ENCODE results near the gene PLPP4.
A peak's percentile ranks its signal among the peaks of the same experiment; 100 is the strongest.
"Not testable (repeated sequence)": the region's sequence is repeated elsewhere in the genome, so short reads cannot be mapped to it uniquely, and the experiment has no call there.

Gene PLPP4

DNA sequence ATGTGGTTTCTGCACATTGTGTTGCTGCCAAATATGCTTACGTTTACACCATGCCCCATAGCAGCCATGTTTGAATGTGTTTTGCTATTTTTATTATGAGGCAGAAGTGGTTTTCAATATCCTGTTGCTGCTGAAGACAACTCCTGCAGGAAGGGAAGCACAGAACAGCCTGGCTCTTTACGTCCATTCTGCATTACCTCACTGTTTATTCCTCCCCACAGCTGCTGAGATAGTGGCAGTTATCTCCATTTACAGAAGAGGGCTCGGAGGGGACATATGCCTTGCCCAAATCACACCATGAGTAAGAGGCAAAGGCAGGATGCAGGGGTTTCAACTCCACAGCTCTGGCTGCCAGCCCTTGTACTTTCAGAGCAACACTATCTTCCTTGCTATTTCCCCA lies 35.3 kb downstream of the PLPP4 start:
- no peak for DNase-seq

GRCh38 chr10:120493411-120494312 lies 36.6 kb downstream of the PLPP4 start:
- no peak for DNase-seq

GRCh38 chr10:120494313-120494710 lies 37.3 kb downstream of the PLPP4 start:
- DNase-seq: no peak

GRCh38 chr10:120495226-120496009 lies 38.4 kb downstream of the PLPP4 start:
- no peak for DNase-seq

DNA sequence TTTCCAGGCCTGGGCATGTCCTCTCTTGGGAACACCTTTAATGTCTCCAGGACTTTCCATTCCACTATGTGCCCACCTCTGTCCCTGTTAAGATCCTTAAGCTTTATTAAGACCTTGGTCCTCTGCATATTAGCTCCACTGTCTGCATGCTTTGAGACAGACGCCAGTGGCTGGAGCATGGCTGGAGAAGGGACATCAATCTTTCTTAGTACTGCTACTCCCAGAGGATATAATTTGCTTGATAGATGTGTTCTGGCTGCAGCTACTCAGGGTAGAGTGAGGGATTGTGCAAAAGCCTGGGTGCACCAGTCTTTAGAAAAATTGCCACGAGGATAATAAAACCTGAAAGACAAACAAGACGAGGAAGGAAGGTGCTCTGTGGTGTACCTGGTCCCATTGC lies 42.9 kb downstream of the PLPP4 start:
- no peak for DNase-seq

GRCh38 chr10:120503689-120504088 lies 46.7 kb downstream of the PLPP4 start:
- no peak for DNase-seq

- DNase-seq: not testable (repeated sequence)
These were observed 47.2 kb downstream of the PLPP4 start for GRCh38 chr10:120504227-120504626.

DNA sequence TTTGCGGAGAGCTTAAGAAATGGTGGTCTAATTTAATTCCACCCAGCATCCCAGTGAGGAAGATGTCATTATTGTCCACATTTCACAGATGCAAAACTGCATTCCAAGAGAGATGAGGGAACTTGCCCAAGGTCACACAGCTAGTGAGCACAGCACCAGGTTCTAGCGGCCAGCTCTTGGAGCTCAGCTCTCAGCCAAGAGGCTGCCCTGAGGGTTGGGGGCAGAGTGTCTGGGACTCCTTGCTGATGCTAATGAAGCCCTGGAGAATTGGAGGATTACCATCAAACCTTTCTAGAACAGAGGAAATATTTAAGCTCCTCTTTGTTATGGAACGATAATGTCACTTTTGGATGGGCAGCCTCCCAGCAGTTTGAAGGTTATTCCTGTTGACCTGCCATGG lies 48.0 kb downstream of the PLPP4 start:
- DNase-seq: no peak

GRCh38 chr10:120505866-120506265 lies 48.8 kb downstream of the PLPP4 start:
- DNase-seq: no peak

DNA sequence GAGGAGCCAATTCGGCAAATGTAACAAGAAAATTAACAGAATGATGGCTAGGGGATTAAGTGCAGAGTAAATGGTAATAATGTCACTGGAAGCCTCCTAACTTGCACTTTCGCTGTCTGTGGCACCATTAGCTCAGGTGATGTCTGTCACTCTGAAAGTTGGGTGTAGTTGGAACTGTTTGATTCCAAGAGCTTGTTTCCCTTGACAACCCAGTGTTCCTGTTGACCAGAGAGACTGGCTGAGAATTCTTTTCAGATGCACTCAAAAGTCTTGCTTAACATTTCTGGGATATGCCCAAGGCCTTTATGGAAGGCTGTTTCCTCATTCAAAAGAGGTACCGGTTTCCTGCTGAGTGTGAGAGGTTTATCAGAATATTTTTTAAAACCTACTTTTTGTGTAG lies 49.6 kb downstream of the PLPP4 start:
- no peak for DNase-seq

GRCh38 chr10:120507175-120507574 lies 50.1 kb downstream of the PLPP4 start:
- DNase-seq: no peak

- no peak for DNase-seq
These were observed 50.6 kb downstream of the PLPP4 start for GRCh38 chr10:120507651-120508050.

GRCh38 chr10:120508393-120508792 lies 51.4 kb downstream of the PLPP4 start:
- no peak for DNase-seq

- DNase-seq: no peak
These were observed 51.9 kb downstream of the PLPP4 start for GRCh38 chr10:120508966-120509365.

DNA sequence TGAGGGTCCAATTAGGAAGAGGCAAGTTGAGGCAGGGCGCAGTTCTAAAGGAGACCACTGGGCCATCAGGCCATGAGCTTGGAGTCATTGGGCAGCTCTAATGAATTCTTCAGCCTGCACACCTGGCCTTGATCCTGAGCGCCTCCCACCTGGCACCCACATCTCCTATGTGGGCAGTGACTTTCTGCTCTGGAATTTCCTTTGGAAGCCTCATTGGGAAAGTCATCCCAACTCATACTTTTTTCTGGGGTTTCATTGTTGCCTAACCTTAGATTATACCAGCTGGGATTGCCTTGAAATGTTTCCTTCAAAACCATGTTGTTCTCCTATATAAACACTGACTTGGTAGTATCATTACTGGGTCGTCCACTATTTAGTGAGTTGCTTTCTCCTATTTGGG lies 54.1 kb downstream of the PLPP4 start:
- DNase-seq: no peak

- DNase-seq: no peak
These were observed 56.3 kb downstream of the PLPP4 start for GRCh38 chr10:120513307-120513796.

DNA sequence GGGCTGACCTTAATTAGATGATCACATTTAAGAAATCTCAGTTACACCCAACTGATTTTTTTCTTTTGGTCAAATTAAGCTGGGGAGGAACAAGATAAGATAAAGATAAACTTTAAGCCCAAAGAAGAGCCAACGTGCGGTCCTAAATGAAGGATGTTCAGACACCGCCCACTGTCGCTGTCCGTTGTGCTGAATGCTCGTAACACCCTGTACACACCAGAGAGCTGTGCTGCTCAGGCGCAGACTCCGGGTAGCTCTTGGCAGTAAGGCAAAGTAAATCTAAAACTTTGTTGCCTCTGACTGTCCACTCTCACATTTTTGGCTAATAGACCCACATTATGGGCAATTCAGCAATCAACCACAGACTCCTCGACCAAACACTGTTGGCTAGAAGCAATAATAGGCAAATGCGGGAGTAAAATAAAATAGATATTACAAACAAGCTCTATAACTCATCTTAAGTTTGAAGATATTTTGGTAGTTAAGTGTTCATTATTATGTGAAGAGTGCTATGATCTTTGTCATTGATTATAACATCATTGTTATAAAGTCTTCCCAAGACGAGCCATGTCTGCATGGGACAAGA lies 57.1 kb downstream of the PLPP4 start:
- peak; percentile 40 for DNase-seq

DNA sequence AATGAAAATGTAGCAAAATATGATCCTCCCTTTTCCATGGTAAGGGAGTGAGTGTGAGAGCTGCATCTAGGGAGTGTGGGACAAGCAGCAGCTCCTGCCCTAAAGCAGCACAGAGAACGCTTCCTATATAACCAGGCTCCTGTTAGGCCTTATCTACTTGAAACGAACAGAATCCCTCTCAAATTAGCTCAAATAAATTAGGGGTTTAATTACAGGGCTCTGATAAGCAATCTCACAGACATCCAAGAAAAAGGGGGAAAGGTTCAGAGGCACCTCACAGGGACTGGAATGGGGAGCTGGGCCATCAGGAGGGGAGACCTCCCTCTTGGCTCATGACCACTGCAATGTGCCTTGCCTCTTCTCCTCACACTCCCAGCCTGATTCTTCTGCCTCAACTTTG lies 57.9 kb downstream of the PLPP4 start:
- DNase-seq: no peak

- no peak for DNase-seq
These were observed 58.7 kb downstream of the PLPP4 start for GRCh38 chr10:120515741-120516140.

- DNase-seq: no peak
These were observed 59.4 kb downstream of the PLPP4 start for GRCh38 chr10:120516426-120516825.

- DNase-seq: no peak
These were observed 60.2 kb downstream of the PLPP4 start for GRCh38 chr10:120517196-120517595.

DNA sequence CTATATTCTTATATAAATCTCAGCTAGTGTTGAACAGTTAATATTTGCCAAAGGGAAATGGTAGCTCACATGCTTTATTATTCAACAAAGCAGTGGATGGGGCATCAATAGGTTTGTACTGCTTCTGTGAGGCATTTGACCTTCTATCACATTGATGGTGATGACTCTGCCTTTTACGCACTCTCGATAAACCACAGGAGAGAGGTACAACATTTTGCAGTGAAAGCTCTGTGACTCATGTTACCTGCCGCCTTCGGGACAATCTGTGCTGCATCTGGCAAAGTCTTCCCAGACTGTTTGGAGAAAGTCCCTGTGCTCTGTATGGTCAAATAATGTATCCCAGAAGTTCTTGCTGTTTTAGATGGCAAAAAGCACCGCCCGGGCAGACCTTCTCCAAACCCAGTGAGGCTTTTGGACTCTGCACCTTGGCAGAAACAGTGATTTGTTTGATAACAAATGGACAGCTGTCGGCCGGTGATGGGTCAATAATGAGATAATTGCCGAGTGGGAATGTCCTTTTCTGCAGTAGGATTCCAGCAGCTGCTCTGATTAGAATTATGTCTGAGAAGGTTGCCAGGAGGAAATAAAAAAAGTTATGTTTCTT lies 61.0 kb downstream of the PLPP4 start:
- no peak for DNase-seq

DNA sequence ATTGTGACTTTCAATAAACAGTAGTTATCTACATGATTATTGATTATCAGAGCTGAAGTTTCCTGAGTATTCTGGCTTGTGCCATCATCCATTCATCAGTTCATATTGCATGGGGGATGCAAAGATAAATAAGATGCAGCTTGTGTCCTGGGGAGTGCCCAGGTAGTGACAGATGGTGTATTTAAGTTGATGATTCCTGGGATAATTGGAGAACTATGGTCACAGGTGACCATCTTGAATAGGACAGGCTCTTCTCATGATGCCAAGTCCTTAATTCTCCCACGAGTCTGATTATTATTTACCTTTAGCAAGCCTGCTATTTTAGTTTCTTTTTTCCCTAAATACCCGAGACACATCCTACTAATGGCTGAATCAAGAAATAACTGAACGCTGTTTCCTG lies 64.9 kb downstream of the PLPP4 start:
- no peak for DNase-seq

Data from DMS53 (cell line).